T-helper 2 cell treated with Interferon-gamma antibody and Interleukin-4, amounts not matched to agents 5 μg/mL and 100 μg/mL, for 36 hours (primary cell): Measurements from ENCODE around the gene CPTP.
A peak's percentile ranks its signal among the peaks of the same experiment; 100 is the strongest.
"Not testable (repeated sequence)": the region's sequence is repeated elsewhere in the genome, so short reads cannot be mapped to it uniquely, and the experiment has no call there.

ENCODE experiments used
- DNase-seq: peaks from one replicate; pipeline ENCODE4 v3.0.0; 2021; ENCODE audit warnings: low spot score
- H3K27ac Mint-ChIP-seq: one replicate; pipeline ENCODE4 v1.8.0; 2021; ENCODE audit warnings: mild to moderate bottlenecking, mixed read lengths
- H3K27me3 Mint-ChIP-seq: one replicate; pipeline ENCODE4 v1.8.0; 2021; ENCODE audit warnings: low read depth, mixed read lengths
- H3K36me3 Mint-ChIP-seq: one replicate; pipeline ENCODE4 v1.8.0; 2021; ENCODE audit warnings: low read depth, mixed read lengths
- H3K4me1 Mint-ChIP-seq: one replicate; pipeline ENCODE4 v1.8.0; 2021; ENCODE audit warnings: low read depth, mixed read lengths
- H3K4me3 Mint-ChIP-seq: one replicate; pipeline ENCODE4 v1.8.0; 2022; ENCODE audit warnings: mild to moderate bottlenecking, moderate library complexity, mixed read lengths
- H3K9me3 Mint-ChIP-seq: one replicate; pipeline ENCODE4 v1.8.0; 2021; ENCODE audit warnings: mixed read lengths

CPTP gene

GRCh38 chr1:1370094-1370493, 45.5 kb downstream of the CPTP start:
- Mint-ChIP-seq H3K4me3 (peak overlapping the region; percentile 21), H3K36me3 (peaks cover 13% of the 10 kb centered on the region), H3K4me1 (peaks cover 24% of the 10 kb centered on the region)
- not testable (repeated sequence) for H3K27ac Mint-ChIP-seq, H3K27me3 Mint-ChIP-seq, DNase-seq, H3K9me3 Mint-ChIP-seq

- Mint-ChIP-seq H3K27me3 (no peaks in the 10 kb centered on the region), H3K27ac (peak overlapping the region; percentile 52), H3K9me3 (no peaks in the 10 kb centered on the region), H3K36me3 (peaks cover 16% of the 10 kb centered on the region), H3K4me3 (no peak overlapping the region), H3K4me1 (peaks cover 24% of the 10 kb centered on the region)
- no peak for DNase-seq
These were observed 46.2 kb downstream of the CPTP start for GRCh38 chr1:1370771-1371300.

- Mint-ChIP-seq H3K27me3 (no peaks in the 10 kb centered on the region), H3K27ac (peak overlapping the region; percentile 52), H3K9me3 (no peaks in the 10 kb centered on the region), H3K4me1 (peaks cover 27% of the 10 kb centered on the region), H3K4me3 (peak overlapping the region; percentile 51), H3K36me3 (peaks cover 16% of the 10 kb centered on the region)
- peak; percentile 58 for DNase-seq
These were observed 46.8 kb downstream of the CPTP start for GRCh38 chr1:1371364-1371745.

- DNase-seq, result peak; percentile 72
- peaks cover 16% of the 10 kb centered on the region for H3K36me3 Mint-ChIP-seq
- peak overlapping the region; percentile 72 for H3K4me3 Mint-ChIP-seq
- H3K9me3 Mint-ChIP-seq, result no peaks in the 10 kb centered on the region
- peak overlapping the region; percentile 77 for H3K27ac Mint-ChIP-seq
- peaks cover 29% of the 10 kb centered on the region for H3K4me1 Mint-ChIP-seq
- no peaks in the 10 kb centered on the region for H3K27me3 Mint-ChIP-seq
These were observed 47.4 kb downstream of the CPTP start for GRCh38 chr1:1371746-1372711.

- H3K9me3 Mint-ChIP-seq, result no peaks in the 10 kb centered on the region
These were observed 48.6 kb downstream of the CPTP start for GRCh38 chr1:1373051-1373814.

GRCh38 chr1:1373815-1374588, 49.4 kb downstream of the CPTP start:
- Mint-ChIP-seq H3K4me1 (peaks cover 27% of the 10 kb centered on the region), H3K27ac (peak overlapping the region; percentile 70), H3K4me3 (peak overlapping the region; percentile 83), H3K36me3 (peaks cover 16% of the 10 kb centered on the region), H3K9me3 (no peaks in the 10 kb centered on the region), H3K27me3 (no peaks in the 10 kb centered on the region)
- DNase-seq, result no peak

More at GRCh38 chr1:1373051-1373814, 48.6 kb downstream of the CPTP start:
- H3K36me3 Mint-ChIP-seq, result peaks cover 16% of the 10 kb centered on the region
- H3K4me3 Mint-ChIP-seq, result peak overlapping the region; percentile 83
- no peaks in the 10 kb centered on the region for H3K27me3 Mint-ChIP-seq
- H3K27ac Mint-ChIP-seq, result peak overlapping the region; percentile 31
- H3K4me1 Mint-ChIP-seq, result peaks cover 28% of the 10 kb centered on the region
- no peak for DNase-seq

- Mint-ChIP-seq H3K36me3 (peaks cover 16% of the 10 kb centered on the region), H3K27me3 (no peaks in the 10 kb centered on the region), H3K4me1 (peaks cover 27% of the 10 kb centered on the region), H3K9me3 (no peaks in the 10 kb centered on the region), H3K27ac (peak overlapping the region; percentile 70), H3K4me3 (peak overlapping the region; percentile 83)
- DNase-seq, result no peak
These were observed 50.0 kb downstream of the CPTP start for GRCh38 chr1:1374589-1374928.

GRCh38 chr1:1374929-1375662, 50.5 kb downstream of the CPTP start, which contains the start of gene AURKAIP1:
Gene AURKAIP1, minus strand, starts transcription at chr1:1375207. Its CDS starts 451 bp downstream, at chr1:1374756.
- Mint-ChIP-seq H3K4me1 (peaks cover 25% of the 10 kb centered on the region), H3K27me3 (no peaks in the 10 kb centered on the region), H3K4me3 (peak within 1 kb of the TSS; percentile 92), H3K9me3 (no peaks in the 10 kb centered on the region), H3K36me3 (peaks cover 16% of the 10 kb centered on the region), H3K27ac (peak within 1 kb of the TSS; percentile 97)
- DNase-seq, result peak; percentile 98

- peaks cover 16% of the 10 kb centered on the region for H3K36me3 Mint-ChIP-seq
- H3K27ac Mint-ChIP-seq, result peak overlapping the region; percentile 97
- no peak for DNase-seq
- H3K27me3 Mint-ChIP-seq, result no peaks in the 10 kb centered on the region
- H3K4me3 Mint-ChIP-seq, result peak overlapping the region; percentile 38
- H3K4me1 Mint-ChIP-seq, result peaks cover 14% of the 10 kb centered on the region
- no peaks in the 10 kb centered on the region for H3K9me3 Mint-ChIP-seq
These were observed 52.1 kb downstream of the CPTP start for GRCh38 chr1:1376551-1377226.

GRCh38 chr1:1377540-1378205, 53.1 kb downstream of the CPTP start:
- peaks cover 14% of the 10 kb centered on the region for H3K36me3 Mint-ChIP-seq
- H3K27ac Mint-ChIP-seq, result no peak overlapping the region
- H3K4me1 Mint-ChIP-seq, result peaks cover 12% of the 10 kb centered on the region
- no peak overlapping the region for H3K4me3 Mint-ChIP-seq
- H3K27me3 Mint-ChIP-seq, result no peaks in the 10 kb centered on the region
- no peak for DNase-seq
- H3K9me3 Mint-ChIP-seq, result no peaks in the 10 kb centered on the region
